CD4-positive, alpha-beta T cell treated with Interleukin-2 at 100 ng/mL for 4 hours (primary cell): ENCODE measurements around the gene LCT.
"Not testable (repeated sequence)": the region's sequence is repeated elsewhere in the genome, so short reads cannot be mapped to it uniquely, and the experiment has no call there.

Source experiments
- DNase-seq: peaks from one replicate; pipeline ENCODE4 v3.0.0-alpha.2; 2020; ENCODE audit warnings: low spot score

The LCT gene

GRCh38 chr2:135797497-135798274 lies 39.3 kb downstream of the LCT start:
- peak; percentile 75 for DNase-seq

- no peak for DNase-seq
These were observed 40.4 kb downstream of the LCT start for GRCh38 chr2:135796606-135797005.

DNA sequence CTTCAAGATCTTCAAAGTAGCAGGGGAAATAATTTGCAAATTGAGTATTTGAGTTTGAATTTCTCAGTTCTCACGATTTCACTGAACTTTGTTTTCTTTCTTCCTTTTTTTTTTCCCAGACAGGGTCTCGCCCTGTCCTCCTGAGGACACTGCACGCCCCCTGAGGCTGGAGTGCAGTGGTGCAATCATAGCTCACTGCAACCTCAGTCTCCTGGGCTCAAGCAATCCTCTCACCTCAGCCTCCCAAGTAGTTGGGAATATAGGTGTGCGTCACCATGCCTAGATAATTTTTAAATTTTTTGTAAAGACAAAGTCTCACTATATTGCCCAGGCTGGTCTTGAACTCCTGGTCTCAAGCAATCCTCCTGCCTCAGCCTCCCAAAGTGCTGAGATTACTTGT lies 41.3 kb downstream of the LCT start:
- DNase-seq, result not testable (repeated sequence)

- DNase-seq, result no peak
These were observed 44.4 kb downstream of the LCT start for GRCh38 chr2:135792401-135793150.

GRCh38 chr2:135791418-135792190 lies 45.4 kb downstream of the LCT start:
- no peak for DNase-seq

- DNase-seq, result no peak
These were observed 46.6 kb downstream of the LCT start for GRCh38 chr2:135790423-135790822.

GRCh38 chr2:135786823-135787222 lies 50.2 kb downstream of the LCT start:
- DNase-seq, result no peak

DNA sequence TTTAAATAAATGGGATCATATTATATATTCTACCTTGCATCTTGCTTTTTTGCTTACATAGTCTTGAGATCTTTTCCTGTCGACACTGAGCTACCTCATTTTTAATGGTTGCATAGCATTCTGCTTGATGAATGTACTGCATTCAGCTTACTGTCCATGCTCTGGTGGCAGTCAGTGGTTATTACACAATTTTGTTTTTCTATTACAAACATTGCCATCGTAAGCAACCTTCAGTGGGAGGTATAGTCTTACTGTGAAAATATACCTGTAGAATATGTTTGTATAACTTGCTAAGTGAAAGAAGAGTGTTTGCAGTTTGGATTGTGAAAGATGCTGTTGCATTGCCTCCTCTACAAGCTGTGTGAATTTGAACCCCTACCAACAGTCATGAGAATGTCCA lies 52.0 kb downstream of the LCT start:
- DNase-seq, result no peak

- DNase-seq, result no peak
These were observed 53.5 kb downstream of the LCT start for GRCh38 chr2:135783439-135783838.

DNA sequence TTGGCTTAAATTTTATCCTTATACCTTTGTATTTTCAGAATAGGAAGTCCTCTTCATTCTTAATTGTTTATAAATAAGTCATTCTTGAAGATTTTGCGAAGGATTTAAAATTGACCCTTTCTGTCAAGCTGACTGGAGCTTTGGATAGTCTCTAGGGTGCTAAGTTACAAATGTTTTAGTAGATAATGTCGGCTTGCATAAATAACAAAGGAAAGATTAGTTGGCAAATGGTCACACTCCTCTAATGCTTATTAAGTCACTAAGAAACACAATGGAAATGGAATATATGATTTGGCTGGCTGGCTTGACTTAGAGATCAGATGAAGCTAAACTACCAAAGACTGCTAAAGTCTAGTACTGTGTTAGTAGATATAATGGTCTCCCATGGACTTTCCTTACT lies 54.8 kb downstream of the LCT start:
- no peak for DNase-seq

GRCh38 chr2:135776367-135776766 lies 60.6 kb downstream of the LCT start:
- DNase-seq, result no peak

- DNase-seq, result no peak
These were observed 61.6 kb downstream of the LCT start for GRCh38 chr2:135775420-135775819.

GRCh38 chr2:135773917-135774316 lies 63.1 kb downstream of the LCT start:
- no peak for DNase-seq

DNA sequence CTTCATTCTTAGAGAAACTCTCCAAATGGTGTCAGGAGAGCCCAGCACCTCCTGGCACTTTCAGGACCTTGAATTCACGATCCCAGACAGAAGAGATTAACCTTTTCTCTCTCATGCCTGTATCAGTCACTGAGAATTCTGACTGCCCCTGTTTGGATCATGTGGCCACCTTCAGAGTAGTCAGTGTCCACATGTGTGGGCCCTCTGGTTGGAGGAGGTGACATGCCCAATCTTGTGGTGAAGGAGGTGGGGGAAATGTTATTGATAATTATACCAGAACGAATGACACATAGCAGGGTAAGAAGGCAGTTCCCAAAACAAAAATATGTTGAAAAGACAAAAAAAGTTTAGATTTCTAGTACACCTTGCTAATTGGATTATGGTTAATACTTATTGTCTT lies 63.7 kb downstream of the LCT start:
- DNase-seq, result no peak

DNA sequence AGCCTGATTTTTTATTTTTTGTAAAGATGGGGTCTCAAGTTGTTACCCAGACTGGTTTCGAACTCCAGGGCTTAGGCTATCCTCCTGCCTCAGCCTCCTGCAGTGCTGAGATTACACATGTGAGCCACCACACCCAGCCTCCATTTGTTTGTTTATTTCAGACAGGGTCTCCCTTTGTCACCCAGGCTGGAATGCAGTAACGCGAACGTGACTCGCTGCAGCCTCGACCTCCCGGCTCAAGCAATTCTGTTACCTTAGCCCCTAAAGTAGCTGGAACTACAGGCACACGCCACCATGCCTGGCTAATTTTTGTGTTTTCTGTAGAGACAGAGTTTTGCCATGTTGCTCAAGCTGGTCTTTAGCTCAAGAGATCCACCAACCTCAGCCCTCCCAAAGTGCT lies 68.1 kb downstream of the LCT start:
- DNase-seq, result no peak

- no peak for DNase-seq
These were observed 74.5 kb downstream of the LCT start for GRCh38 chr2:135762530-135762929.

DNA sequence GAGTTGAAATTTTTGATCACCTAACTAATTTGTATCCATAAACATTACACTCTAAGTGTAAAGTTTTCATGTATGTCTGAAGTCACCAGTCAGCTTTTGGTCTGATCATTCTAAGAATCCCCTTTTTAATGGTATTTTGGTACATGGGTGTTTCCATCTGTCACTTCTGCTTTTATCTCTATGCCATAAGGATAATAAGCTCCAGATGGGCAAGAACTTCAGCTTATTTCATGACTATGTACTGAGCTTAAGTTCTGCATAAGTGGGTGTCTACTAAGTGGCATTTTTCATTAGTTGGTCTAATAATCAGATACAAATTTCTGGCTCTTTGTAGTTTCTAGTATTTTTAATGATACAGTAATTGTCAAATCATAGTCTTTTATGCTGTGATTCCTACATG lies 75.0 kb downstream of the LCT start:
- DNase-seq, result no peak

GRCh38 chr2:135756692-135757091 lies 80.3 kb downstream of the LCT start:
- DNase-seq, result no peak

- no peak for DNase-seq
These were observed 81.4 kb downstream of the LCT start for GRCh38 chr2:135755573-135755972.

- DNase-seq, result no peak
These were observed 91.4 kb downstream of the LCT start for GRCh38 chr2:135745545-135745944.

GRCh38 chr2:135744760-135745314 lies 92.1 kb downstream of the LCT start:
- peak; percentile 29 for DNase-seq

DNA sequence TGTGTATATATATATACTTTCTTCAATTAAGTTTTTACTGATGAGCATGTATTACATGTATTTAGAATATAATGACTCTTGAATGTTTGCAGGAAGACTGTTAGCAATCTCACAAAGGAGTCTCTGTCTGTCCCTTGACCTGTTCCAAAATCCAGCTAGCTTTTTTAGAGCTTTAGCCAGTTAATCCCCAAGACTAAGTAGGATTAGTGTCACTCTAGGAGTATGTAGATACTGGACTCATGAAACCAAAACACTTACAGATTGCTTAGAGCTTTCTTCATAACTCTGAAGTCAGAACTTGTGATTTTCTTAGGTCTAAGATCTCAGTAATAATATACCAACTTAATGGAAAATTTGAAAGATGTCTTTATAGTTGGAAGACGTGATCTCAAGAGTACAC lies 93.1 kb downstream of the LCT start:
- no peak for DNase-seq
